GM18507 (cell line): Measurements from ENCODE around the gene NELFB.
"Not testable (repeated sequence)": the region's sequence is repeated elsewhere in the genome, so short reads cannot be mapped to it uniquely, and the experiment has no call there.

Experiments used
- DNase-seq: peaks from one replicate; pipeline ENCODE4 v3.0.0; 2011; ENCODE audit warnings: low read depth; ENCODE audit not compliant: insufficient read length; ENCODE audit errors: extremely low spot score
- FAIRE-seq: peaks from 2 replicates; lab custom pipeline; 2011; peaks lifted over from hg19 to GRCh38; lab: Jason Lieb, UNC

The NELFB gene

GRCh38 chr9:137244486-137245449 is 10.4 kb upstream of the NELFB start:
- DNase-seq (no peak), FAIRE-seq (no peak)

- FAIRE-seq (no peak), DNase-seq (no peak)
Observed at GRCh38 chr9:137245450-137246421, 9.4 kb upstream of the NELFB start.

GRCh38 chr9:137247135-137247915 is 7.8 kb upstream of the NELFB start:
- FAIRE-seq: no peak
- DNase-seq: no peak

GRCh38 chr9:137247916-137248175 is 7.3 kb upstream of the NELFB start:
- FAIRE-seq (no peak), DNase-seq (no peak)

GRCh38 chr9:137250329-137251193 is 4.6 kb upstream of the NELFB start:
- DNase-seq (no peak), FAIRE-seq (no peak)

GRCh38 chr9:137251194-137251461 is 4.0 kb upstream of the NELFB start, which contains the start of gene STPG3:
Gene STPG3 (plus strand): TSS chr9:137251286. CDS start chr9:137251287, 1 bp downstream.
- DNase-seq (no peak), FAIRE-seq (no peak)

GRCh38 chr9:137251490-137252268 is 3.4 kb upstream of the NELFB start:
- FAIRE-seq: no peak
- DNase-seq: no peak

GRCh38 chr9:137252555-137253506 is 2.3 kb upstream of the NELFB start:
- DNase-seq: no peak
- FAIRE-seq: no peak

GRCh38 chr9:137253717-137254623 is 1.2 kb upstream of the NELFB start:
- FAIRE-seq: no peak
- DNase-seq: no peak

GRCh38 chr9:137255448-137256114 is 454 bp downstream of the NELFB start:
- DNase-seq: no peak
- peak; percentile 70 for FAIRE-seq

- FAIRE-seq: no peak
Observed at GRCh38 chr9:137256362-137256761, 1.2 kb downstream of the NELFB start.

GRCh38 chr9:137256856-137257255 is 1.7 kb downstream of the NELFB start:
- DNase-seq (no peak), FAIRE-seq (no peak)

More at GRCh38 chr9:137256362-137256761, 1.2 kb downstream of the NELFB start:
- DNase-seq: no peak

GRCh38 chr9:137262173-137262908 is 7.2 kb downstream of the NELFB start:
- not testable (repeated sequence) for DNase-seq, FAIRE-seq

- DNase-seq (no peak), FAIRE-seq (no peak)
Observed at GRCh38 chr9:137262909-137263285, 7.8 kb downstream of the NELFB start.

GRCh38 chr9:137263506-137263905 is 8.4 kb downstream of the NELFB start:
- no peak for FAIRE-seq
- DNase-seq: no peak
